GM12878 (cell line): ENCODE data around the gene RYR2. TPM values are rescaled to one million over a fixed set of nuclear protein-coding genes. Genes with fewer than 3 reads are reported as not detected.

ENCODE experiments used
- ATAC-seq: fragments of 200-7000 bp; cut with Tn5 transposase; 3 replicates; pipeline ENCODE4 v1.9.1; 2020; ENCODE audit warnings: mild to moderate bottlenecking, moderate library complexity
- BruUV-seq: library from RNA; stranded (reverse); fragments of 400-500 nt; replicated peaks from 2 replicates; lab custom pipeline; 2021; lab: Mats Ljungman, UMichigan
- CTCF ChIA-PET: fragments of 300-600 bp; sonication (Branson Sonifier 250); formaldehyde crosslinking; extraction: SDS; loops from one replicate; lab custom pipeline; 2021; ENCODE audit warnings: inconsistent platforms; lab: Yijun Ruan, JAX
- POLR2A ChIA-PET: fragments of 350-600 bp; formaldehyde crosslinking; extraction: SDS; loops from one replicate; lab custom pipeline; 2021; ENCODE audit warnings: inconsistent platforms; lab: Charles Lee
- RAD21 ChIA-PET: fragments of 300-600 bp; sonication (Branson Sonifier 250); formaldehyde crosslinking; loops from one replicate; lab custom pipeline; 2023; ENCODE audit warnings: antibody characterized with exemption; ENCODE audit not compliant: unreplicated experiment; lab: Charles Lee
- SMC1A ChIA-PET: fragments of 300-600 bp; sonication (Branson Sonifier 250); formaldehyde crosslinking; loops from one replicate; lab custom pipeline; 2023; ENCODE audit not compliant: unreplicated experiment, uncharacterized antibody; lab: Charles Lee
- DNase-seq: peaks from one replicate; pipeline ENCODE4 v3.0.0-alpha.2; 2011; ENCODE audit warnings: low read depth, low spot score
- FAIRE-seq: peaks from 3 replicates; lab custom pipeline; 2011; peaks lifted over from hg19 to GRCh38; lab: Jason Lieb, UNC
- H2AFZ ChIP-seq: 2 replicates; pipeline ENCODE4 v1.6.0; 2011; ENCODE audit warnings: low read depth, low read length, control low read depth; ENCODE audit not compliant: control insufficient read depth
- H3K27ac ChIP-seq: 2 replicates; pipeline ENCODE4 v1.5.1; 2011; ENCODE audit warnings: control low read depth; ENCODE audit not compliant: control insufficient read depth, insufficient read depth
- H3K27me3 ChIP-seq, 2 experiments: replicated peaks in 1 of 2; 2 replicates each; pipeline versions ENCODE4 v1.6.0 to v1.6.1; 2011; ENCODE audit warnings: low read length in 1 of 2; ENCODE audit not compliant: control insufficient read depth in 2 of 2, insufficient read depth in 2 of 2
- H3K36me3 ChIP-seq, 2 experiments: 2 replicates each; pipeline ENCODE4 v1.5.1; 2011; ENCODE audit warnings: low read length in 1 of 2; ENCODE audit not compliant: control insufficient read depth in 2 of 2, insufficient read depth in 2 of 2
- H3K4me1 ChIP-seq: 2 replicates; pipeline ENCODE4 v1.6.1; 2011; ENCODE audit warnings: mild to moderate bottlenecking, low read length, moderate library complexity, mixed read lengths; ENCODE audit not compliant: control insufficient read depth, insufficient read depth
- H3K4me2 ChIP-seq: 2 replicates; pipeline ENCODE4 v1.6.0; 2011; ENCODE audit warnings: control low read depth; ENCODE audit not compliant: control insufficient read depth, insufficient read depth
- H3K4me3 ChIP-seq: fragments of 200-600 bp; sonication (generic); 2 replicates; pipeline ENCODE4 v1.5.1; 2016
- H3K79me2 ChIP-seq: 2 replicates; pipeline ENCODE4 v1.6.0; 2011; ENCODE audit warnings: low read length; ENCODE audit not compliant: control insufficient read depth, insufficient read depth
- H3K9ac ChIP-seq: 2 replicates; pipeline ENCODE4 v1.8.0; 2011; ENCODE audit warnings: low read length, control low read depth, mixed read lengths; ENCODE audit not compliant: control insufficient read depth, insufficient read depth
- H3K9me3 ChIP-seq: replicated peaks from 3 replicates; pipeline ENCODE4 v1.5.1; 2011; ENCODE audit warnings: mild to moderate bottlenecking, low read length; ENCODE audit not compliant: control insufficient read depth, insufficient read depth
- H4K20me1 ChIP-seq: 2 replicates; pipeline ENCODE4 v1.6.0; 2011; ENCODE audit not compliant: control insufficient read depth, insufficient read depth
- FOXK2 ChIP-seq: fragments of 450-650 bp; IDR thresholded peaks from 2 replicates; pipeline ENCODE4 v1.6.1; 2017; ENCODE audit warnings: mild to moderate bottlenecking, moderate library complexity
- NFIC ChIP-seq: IDR thresholded peaks from 2 replicates; pipeline ENCODE4 v1.6.1; 2012; ENCODE audit warnings: low read depth, mild to moderate bottlenecking, inconsistent platforms, low read length, moderate library complexity
- RELA ChIP-seq: fragments of 450-650 bp; IDR thresholded peaks from 2 replicates; pipeline ENCODE4 v1.8.0; 2014; ENCODE audit warnings: borderline replicate concordance; ENCODE audit not compliant: partially characterized antibody
- SREBF2 ChIP-seq: IDR thresholded peaks from 2 replicates; pipeline ENCODE4 v1.6.1; 2012; ENCODE audit warnings: mild to moderate bottlenecking, low read length
- SRF ChIP-seq, 2 experiments: IDR thresholded peaks; 2 replicates each; pipeline ENCODE4 v1.6.1; 2011; ENCODE audit warnings: low read depth in 2 of 2, low read length in 2 of 2, mild to moderate bottlenecking in 1 of 2, moderate library complexity in 1 of 2
- TBL1XR1 ChIP-seq: IDR thresholded peaks from 2 replicates; pipeline ENCODE4 v1.6.1; 2012; ENCODE audit warnings: low read depth, low read length, improper control_type of control experiment
- ZNF384 ChIP-seq: IDR thresholded peaks from 2 replicates; pipeline ENCODE4 v1.6.1; 2012; ENCODE audit warnings: low read depth, mild to moderate bottlenecking, low read length, improper control_type of control experiment, borderline replicate concordance
- WGBS: methylation state at CpG from one replicate; pipeline ENCODE4 v1.1.6; 2016; ENCODE audit warnings: low lambda C conversion rate; ENCODE audit not compliant: insufficient replicate concordance, insufficient coverage; ENCODE audit errors: missing lambda C conversion rate; 5-methylcytosine and 5-hydroxymethylcytosine counted together
- in situ Hi-C: fragments of 300-500 bp; cut with MboI; formaldehyde crosslinking; loops from 9 replicates; pipeline ENCODE4 v1.14.3; 2018; ENCODE audit warnings: mixed read lengths
- intact Hi-C: fragments of 100-400 bp; cut with micrococcal nuclease; formaldehyde crosslinking; loops from one replicate; pipeline ENCODE4 v1.14.2; 2022; ENCODE audit not compliant: unreplicated experiment
- polyA plus RNA-seq, 11 experiments: library from polyadenylated mRNA; depleted of rRNA in 4 of 11; unstranded in 6 of 11; stranded (reverse) in 5 of 11; fragments of >200 nt; fragmentation: Nextera tagmentation in 4 of 11; fragmentation: Illumina TruSeq in 1 of 11; extraction: Ambion mirVana in 4 of 11; extraction: Trizol in 1 of 11; gene quantifications; 1 replicate in 1 of 11; 2 replicates in 10 of 11; pipeline versions ENCODE4 v1.2.1 to v1.2.3, GENCODE V29; 2011 to 2016; ENCODE audit warnings: inconsistent platforms in 2 of 11, missing spikeins in 2 of 11, low read depth in 1 of 11
- total RNA-seq, 4 experiments: library from RNA; depleted of rRNA in 3 of 4; stranded (reverse); fragments of >200 nt in 3 of 4; fragmentation: Illumina TruSeq in 1 of 4; extraction: Trizol in 1 of 4; gene quantifications; 2 replicates each; pipeline versions ENCODE4 v1.2.1 to v1.2.3, GENCODE V29; 2013 to 2021
- TF ChIP-seq, protein P1 (sequence below): IDR thresholded peaks from 2 replicates; pipeline ENCODE4 v1.6.1; 2012; ENCODE audit warnings: low read length, inconsistent platforms
- TF ChIP-seq, protein P2 (sequence below): IDR thresholded peaks from 2 replicates; pipeline ENCODE4 v1.6.1; 2011; ENCODE audit warnings: mild to moderate bottlenecking, low read depth, low read length, moderate library complexity; ENCODE audit not compliant: insufficient replicate concordance
- TF ChIP-seq, protein P3 (sequence below): IDR thresholded peaks from 2 replicates; pipeline ENCODE4 v1.6.1; 2012; ENCODE audit warnings: improper control_type of control experiment, low read depth, low read length; ENCODE audit not compliant: insufficient replicate concordance

The RYR2 gene
- total and polyA plus RNA-seq, 10 of the 15 experiments (the other 5 are each of a cell fraction or from before 2014, with no cell fraction given), result 0.01 to 0.04 TPM; not detected in 8

DNA sequence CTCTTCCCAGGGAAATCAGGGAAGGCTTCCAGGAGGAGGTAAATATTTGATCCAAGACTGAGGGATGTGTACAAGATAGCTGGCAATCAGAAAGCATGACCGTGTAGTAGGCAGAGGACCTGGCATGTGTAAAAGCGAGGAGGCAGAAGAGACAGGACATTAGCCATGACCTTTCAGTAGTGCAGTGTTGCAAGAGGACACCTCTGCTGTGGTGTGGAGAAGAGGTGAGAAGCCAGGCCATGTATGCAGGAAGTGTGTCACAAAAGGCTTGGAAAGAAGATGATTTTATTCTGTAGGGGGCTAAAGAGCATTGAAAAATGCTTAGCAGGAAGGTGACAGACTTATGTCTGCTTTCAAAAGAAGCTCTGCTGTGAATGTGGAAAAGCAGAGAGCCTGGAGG, 467.8 kb downstream of the RYR2 start (continued):
- TF ChIP-seq, protein P1, sequence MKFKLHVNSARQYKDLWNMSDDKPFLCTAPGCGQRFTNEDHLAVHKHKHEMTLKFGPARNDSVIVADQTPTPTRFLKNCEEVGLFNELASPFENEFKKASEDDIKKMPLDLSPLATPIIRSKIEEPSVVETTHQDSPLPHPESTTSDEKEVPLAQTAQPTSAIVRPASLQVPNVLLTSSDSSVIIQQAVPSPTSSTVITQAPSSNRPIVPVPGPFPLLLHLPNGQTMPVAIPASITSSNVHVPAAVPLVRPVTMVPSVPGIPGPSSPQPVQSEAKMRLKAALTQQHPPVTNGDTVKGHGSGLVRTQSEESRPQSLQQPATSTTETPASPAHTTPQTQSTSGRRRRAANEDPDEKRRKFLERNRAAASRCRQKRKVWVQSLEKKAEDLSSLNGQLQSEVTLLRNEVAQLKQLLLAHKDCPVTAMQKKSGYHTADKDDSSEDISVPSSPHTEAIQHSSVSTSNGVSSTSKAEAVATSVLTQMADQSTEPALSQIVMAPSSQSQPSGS, result no peak
- TF ChIP-seq ZNF384 (no peak), SREBF2 (no peak), TBL1XR1 (no peak)
- TF ChIP-seq, protein P2, sequence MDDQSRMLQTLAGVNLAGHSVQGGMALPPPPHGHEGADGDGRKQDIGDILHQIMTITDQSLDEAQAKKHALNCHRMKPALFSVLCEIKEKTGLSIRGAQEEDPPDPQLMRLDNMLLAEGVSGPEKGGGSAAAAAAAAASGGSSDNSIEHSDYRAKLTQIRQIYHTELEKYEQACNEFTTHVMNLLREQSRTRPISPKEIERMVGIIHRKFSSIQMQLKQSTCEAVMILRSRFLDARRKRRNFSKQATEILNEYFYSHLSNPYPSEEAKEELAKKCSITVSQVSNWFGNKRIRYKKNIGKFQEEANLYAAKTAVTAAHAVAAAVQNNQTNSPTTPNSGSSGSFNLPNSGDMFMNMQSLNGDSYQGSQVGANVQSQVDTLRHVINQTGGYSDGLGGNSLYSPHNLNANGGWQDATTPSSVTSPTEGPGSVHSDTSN, result no peak

DNA sequence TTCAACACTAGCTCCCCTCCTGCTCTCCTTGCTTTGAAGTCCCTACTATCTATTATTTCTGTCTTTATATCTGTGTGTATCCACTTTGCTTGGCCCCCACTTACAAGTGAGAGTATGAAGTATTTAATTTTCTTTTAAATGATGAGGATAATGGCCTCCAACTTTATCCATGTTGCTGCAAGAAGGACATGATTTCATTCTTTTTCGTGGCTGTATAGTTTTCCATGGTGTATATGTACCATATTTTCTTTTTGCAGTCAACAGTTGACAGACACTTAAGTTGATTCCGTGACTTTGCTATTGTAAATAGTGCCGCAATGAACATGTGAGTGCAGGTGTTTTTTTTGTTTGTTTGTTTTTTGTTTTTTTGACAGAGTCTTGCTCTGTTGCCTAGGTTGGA, 483.1 kb downstream of the RYR2 start:
- ChIA-PET SMC1A (no interaction called here), POLR2A (no interaction called here)
- Histone ChIP-seq H3K27ac (no peak overlapping the region), H3K4me2 (no peak overlapping the region), H3K79me2 (no peaks in the 10 kb centered on the region), H3K36me3 (no peaks in the 10 kb centered on the region), H4K20me1 (no peaks in the 10 kb centered on the region), H3K4me3 (no peak overlapping the region), H3K9me3 (no peaks in the 10 kb centered on the region), H2AFZ (no peak overlapping the region)
- BruUV-seq, result no TSS peak
- DNase-seq (no peak), FAIRE-seq (no peak), ATAC-seq (no peak)
- no peak for TF ChIP-seq SREBF2
- TF ChIP-seq SRF (IDR thresholded peaks at IDR 0.05; ENCODE audit: low read depth in 2 of 2, low read length in 2 of 2), result no peak
- no peak for TF ChIP-seq FOXK2
- TF ChIP-seq, protein P3, sequence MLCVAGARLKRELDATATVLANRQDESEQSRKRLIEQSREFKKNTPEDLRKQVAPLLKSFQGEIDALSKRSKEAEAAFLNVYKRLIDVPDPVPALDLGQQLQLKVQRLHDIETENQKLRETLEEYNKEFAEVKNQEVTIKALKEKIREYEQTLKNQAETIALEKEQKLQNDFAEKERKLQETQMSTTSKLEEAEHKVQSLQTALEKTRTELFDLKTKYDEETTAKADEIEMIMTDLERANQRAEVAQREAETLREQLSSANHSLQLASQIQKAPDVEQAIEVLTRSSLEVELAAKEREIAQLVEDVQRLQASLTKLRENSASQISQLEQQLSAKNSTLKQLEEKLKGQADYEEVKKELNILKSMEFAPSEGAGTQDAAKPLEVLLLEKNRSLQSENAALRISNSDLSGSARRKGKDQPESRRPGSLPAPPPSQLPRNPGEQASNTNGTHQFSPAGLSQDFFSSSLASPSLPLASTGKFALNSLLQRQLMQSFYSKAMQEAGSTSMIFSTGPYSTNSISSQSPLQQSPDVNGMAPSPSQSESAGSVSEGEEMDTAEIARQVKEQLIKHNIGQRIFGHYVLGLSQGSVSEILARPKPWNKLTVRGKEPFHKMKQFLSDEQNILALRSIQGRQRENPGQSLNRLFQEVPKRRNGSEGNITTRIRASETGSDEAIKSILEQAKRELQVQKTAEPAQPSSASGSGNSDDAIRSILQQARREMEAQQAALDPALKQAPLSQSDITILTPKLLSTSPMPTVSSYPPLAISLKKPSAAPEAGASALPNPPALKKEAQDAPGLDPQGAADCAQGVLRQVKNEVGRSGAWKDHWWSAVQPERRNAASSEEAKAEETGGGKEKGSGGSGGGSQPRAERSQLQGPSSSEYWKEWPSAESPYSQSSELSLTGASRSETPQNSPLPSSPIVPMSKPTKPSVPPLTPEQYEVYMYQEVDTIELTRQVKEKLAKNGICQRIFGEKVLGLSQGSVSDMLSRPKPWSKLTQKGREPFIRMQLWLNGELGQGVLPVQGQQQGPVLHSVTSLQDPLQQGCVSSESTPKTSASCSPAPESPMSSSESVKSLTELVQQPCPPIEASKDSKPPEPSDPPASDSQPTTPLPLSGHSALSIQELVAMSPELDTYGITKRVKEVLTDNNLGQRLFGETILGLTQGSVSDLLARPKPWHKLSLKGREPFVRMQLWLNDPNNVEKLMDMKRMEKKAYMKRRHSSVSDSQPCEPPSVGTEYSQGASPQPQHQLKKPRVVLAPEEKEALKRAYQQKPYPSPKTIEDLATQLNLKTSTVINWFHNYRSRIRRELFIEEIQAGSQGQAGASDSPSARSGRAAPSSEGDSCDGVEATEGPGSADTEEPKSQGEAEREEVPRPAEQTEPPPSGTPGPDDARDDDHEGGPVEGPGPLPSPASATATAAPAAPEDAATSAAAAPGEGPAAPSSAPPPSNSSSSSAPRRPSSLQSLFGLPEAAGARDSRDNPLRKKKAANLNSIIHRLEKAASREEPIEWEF, result no peak
- TF ChIP-seq RELA, result no peak
- no peak for TF ChIP-seq NFIC
- TF ChIP-seq, all 136 proteins: peak for 0
- Histone ChIP-seq H3K9ac (no peak overlapping the region), H3K27me3 (no peaks in the 10 kb centered on the region), H3K4me1 (no peaks in the 10 kb centered on the region)
- ChIA-PET RAD21 (no interaction called here), CTCF (no interaction called here)
- in situ Hi-C loops, result no loop called here
- intact Hi-C loops, result no loop called here
- WGBS, result 31% methylated on average over 3 of the region's 3 CpGs
